Gastrocnemius medialis (tissue), 4 donors: ENCODE measurements around the gene EFCC1. TPM values are rescaled to one million over a fixed set of nuclear protein-coding genes. Genes with fewer than 3 reads are reported as not detected.

ENCODE experiments used
- ATAC-seq, 2 donors: fragments of 150-250 bp; one replicate each; pipeline ENCODE4 v1.9.1; 2016
- DNase-seq, 2 donors: peaks; one replicate each; pipeline ENCODE4 v3.0.0-alpha.2; 2019
- H3K27ac ChIP-seq, 4 donors: fragments of 200-600 bp; sonication (generic); 1 replicate in 1 of 4; 2 replicates in 3 of 4; pipeline ENCODE4 v1.5.1; 2016 to 2018; ENCODE audit warnings: mild to moderate bottlenecking in 2 of 4, moderate library complexity in 1 of 4
- H3K27me3 ChIP-seq, 3 donors: fragments of 200-600 bp; sonication (generic) in 2 of 3; 1 replicate in 1 of 3; 2 replicates in 2 of 3; pipeline versions ENCODE4 v1.5.1 to v1.6.0; 2016 to 2019; ENCODE audit warnings: mild to moderate bottlenecking in 1 of 3, moderate library complexity in 1 of 3
- H3K36me3 ChIP-seq, 2 donors: fragments of 200-600 bp; sonication (generic) in 1 of 2; one replicate each; pipeline ENCODE4 v1.5.1; 2017 to 2018
- H3K4me1 ChIP-seq, 2 donors: fragments of 200-600 bp; sonication (generic) in 1 of 2; one replicate each; pipeline ENCODE4 v1.5.1; 2016 to 2017; ENCODE audit warnings: mild to moderate bottlenecking in 2 of 2
- H3K4me3 ChIP-seq, 4 donors: fragments of 200-600 bp; sonication (generic) in 3 of 4; 1 replicate in 1 of 4; 2 replicates in 3 of 4; pipeline ENCODE4 v1.5.1; 2016 to 2019; ENCODE audit warnings: mild to moderate bottlenecking in 2 of 4
- H3K9me3 ChIP-seq, 3 donors: fragments of 200-600 bp; sonication (generic) in 2 of 3; 1 replicate in 1 of 3; 2 replicates in 2 of 3; pipeline ENCODE4 v1.5.1; 2016 to 2019
- POLR2A ChIP-seq, 2 donors: fragments of 450-650 bp; IDR thresholded peaks; one replicate each; pipeline ENCODE4 v1.6.1; 2017; ENCODE audit warnings: antibody characterized with exemption in 2 of 2, mild to moderate bottlenecking in 2 of 2, moderate library complexity in 2 of 2
- in situ Hi-C, 4 donors: fragments of 200-750 bp; cut with MboI; loops; one replicate each; pipeline versions ENCODE4 v1.15.0 to v1.8.0; 2017; ENCODE audit warnings: low sequenced_read_pairs in 4 of 4
- intact Hi-C: fragments of 100-400 bp; cut with DNase I; formaldehyde crosslinking; loops from one replicate; pipeline ENCODE4 v1.15.1; 2023; ENCODE audit warnings: low total_unique reads
- total RNA-seq, 4 donors: library from RNA; depleted of rRNA; stranded (reverse); fragments of >200 nt; gene quantifications; one replicate each; pipeline versions ENCODE4 v1.1.0 to v1.2.3, GENCODE V29; 2016
- TF ChIP-seq, protein P1 (sequence below), 5 experiments: fragments of 450-650 bp in 3 of 5; fragments of 200-600 bp in 2 of 5; sonication (generic) in 2 of 5; IDR thresholded peaks in 4 of 5; conservative IDR thresholded peaks in 1 of 5; 1 replicate in 4 of 5; 2 replicates in 1 of 5; pipeline ENCODE4 v1.5.1; 2016 to 2019; ENCODE audit warnings: antibody characterized with exemption in 5 of 5, mild to moderate bottlenecking in 3 of 5, moderate library complexity in 3 of 5

Gene EFCC1
- total RNA-seq, 4 donors from 2014 or later, result 0.26 to 1.2 (median 0.45) TPM

DNA sequence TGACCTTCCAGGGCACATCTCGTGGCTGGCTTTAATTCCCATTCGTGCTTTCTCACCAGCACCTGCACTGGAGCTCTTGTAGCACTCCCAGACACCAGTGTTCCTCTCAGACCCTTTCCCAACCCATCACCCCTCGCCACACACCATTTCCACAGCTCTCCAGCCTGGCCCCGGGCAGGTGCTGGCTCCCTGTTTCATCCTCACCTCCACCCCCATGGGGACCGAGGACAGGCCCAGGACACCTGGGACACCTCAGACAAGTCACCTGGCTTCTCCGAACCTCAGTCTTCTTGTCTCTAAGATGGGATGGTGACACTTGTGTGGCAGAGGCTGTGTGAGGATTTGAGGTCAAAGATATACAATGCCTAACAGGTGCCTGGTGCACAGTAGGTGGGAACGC lies 32.0 kb downstream of the EFCC1 start:
- DNase-seq (no peak), ATAC-seq (no peak)
- Histone ChIP-seq H3K27ac (peak overlapping the region in 1 of 4 donors; percentile 25), H3K27me3 (no peaks in the 10 kb centered on the region), H3K4me1 (no peaks in the 10 kb centered on the region), H3K9me3 (no peaks in the 10 kb centered on the region), H3K4me3 (no peak overlapping the region), H3K36me3 (no peaks in the 10 kb centered on the region)
- TF ChIP-seq POLR2A (IDR thresholded peaks at IDR 0.05), result no peak
- TF ChIP-seq, protein P1, sequence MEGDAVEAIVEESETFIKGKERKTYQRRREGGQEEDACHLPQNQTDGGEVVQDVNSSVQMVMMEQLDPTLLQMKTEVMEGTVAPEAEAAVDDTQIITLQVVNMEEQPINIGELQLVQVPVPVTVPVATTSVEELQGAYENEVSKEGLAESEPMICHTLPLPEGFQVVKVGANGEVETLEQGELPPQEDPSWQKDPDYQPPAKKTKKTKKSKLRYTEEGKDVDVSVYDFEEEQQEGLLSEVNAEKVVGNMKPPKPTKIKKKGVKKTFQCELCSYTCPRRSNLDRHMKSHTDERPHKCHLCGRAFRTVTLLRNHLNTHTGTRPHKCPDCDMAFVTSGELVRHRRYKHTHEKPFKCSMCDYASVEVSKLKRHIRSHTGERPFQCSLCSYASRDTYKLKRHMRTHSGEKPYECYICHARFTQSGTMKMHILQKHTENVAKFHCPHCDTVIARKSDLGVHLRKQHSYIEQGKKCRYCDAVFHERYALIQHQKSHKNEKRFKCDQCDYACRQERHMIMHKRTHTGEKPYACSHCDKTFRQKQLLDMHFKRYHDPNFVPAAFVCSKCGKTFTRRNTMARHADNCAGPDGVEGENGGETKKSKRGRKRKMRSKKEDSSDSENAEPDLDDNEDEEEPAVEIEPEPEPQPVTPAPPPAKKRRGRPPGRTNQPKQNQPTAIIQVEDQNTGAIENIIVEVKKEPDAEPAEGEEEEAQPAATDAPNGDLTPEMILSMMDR (IDR thresholded peaks at IDR 0.05 in 4 of 5, conservative IDR thresholded peaks at IDR 0.05 in 1 of 5), result no peak
- intact Hi-C loops, result no loop called here
- in situ Hi-C loops, result no loop called here

DNA sequence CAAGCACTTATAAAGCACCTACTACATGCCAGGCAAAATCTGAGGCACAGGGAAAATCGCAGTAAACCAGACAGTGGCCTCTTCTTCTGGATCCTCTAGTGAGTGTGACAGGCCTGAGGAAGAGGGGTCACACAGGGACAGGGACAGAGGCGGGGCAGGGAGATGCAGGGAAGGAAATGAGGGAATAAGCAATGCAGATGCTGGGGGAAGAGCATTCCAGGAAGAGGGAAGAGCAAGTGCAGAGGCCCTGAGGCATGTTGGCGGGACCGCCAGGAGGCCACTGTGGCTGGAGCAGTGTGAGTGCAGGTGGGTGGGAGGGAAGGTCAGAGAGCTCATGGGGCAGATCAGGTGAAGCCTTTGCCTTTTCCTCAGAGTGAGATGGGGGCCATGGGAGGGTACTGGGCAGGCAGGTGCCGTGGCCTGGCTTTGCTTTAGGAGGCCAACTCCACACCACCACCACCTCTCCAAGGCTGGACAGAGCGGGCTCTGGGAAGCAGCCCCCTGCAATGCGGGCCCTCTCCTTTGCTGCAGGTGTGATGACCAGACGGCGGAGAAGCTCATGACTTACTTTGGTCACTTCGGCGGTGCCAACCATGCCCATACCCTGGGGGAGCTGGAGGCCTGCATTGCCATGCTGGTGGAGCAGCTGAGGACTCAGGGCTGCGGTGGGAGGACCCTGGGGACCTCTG lies 32.7 kb downstream of the EFCC1 start:
- no peak for ATAC-seq
- H3K4me1 ChIP-seq, result no peaks in the 10 kb centered on the region
- in situ Hi-C loops, result no loop called here
- H3K27ac ChIP-seq, result no peak overlapping the region
- no peaks in the 10 kb centered on the region for H3K9me3 ChIP-seq
- intact Hi-C loops, result no loop called here
- DNase-seq, result no peak
- no peak overlapping the region for H3K4me3 ChIP-seq
- no peak for TF ChIP-seq POLR2A (IDR thresholded peaks at IDR 0.05)
- TF ChIP-seq, protein P1 (IDR thresholded peaks at IDR 0.05 in 4 of 5, conservative IDR thresholded peaks at IDR 0.05 in 1 of 5), result no peak
- H3K36me3 ChIP-seq, result no peaks in the 10 kb centered on the region
- H3K27me3 ChIP-seq, result no peaks in the 10 kb centered on the region

DNA sequence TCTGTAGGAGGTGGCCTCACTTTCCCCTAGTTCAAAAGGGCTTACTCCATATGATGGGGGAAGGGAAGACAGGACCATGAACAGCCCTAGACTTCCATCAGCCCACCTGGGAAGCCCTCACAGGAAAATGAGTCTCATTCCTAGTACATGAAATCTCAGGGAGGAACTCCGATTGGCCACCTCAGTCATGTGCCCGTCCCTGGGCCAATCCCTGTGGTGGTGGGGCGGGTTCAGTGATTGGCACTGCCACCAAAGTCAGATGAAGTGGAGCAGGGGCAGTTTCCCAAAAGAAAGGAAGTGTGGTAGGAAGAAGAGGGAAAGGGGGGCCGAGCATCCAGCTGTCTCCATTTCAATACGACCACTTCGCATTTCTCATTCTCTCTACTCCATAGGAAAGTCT lies 33.5 kb downstream of the EFCC1 start:
- Histone ChIP-seq H3K4me1 (no peaks in the 10 kb centered on the region), H3K27me3 (no peaks in the 10 kb centered on the region), H3K4me3 (no peak overlapping the region), H3K36me3 (no peaks in the 10 kb centered on the region), H3K27ac (no peak overlapping the region), H3K9me3 (no peaks in the 10 kb centered on the region)
- ATAC-seq (no peak), DNase-seq (no peak)
- in situ Hi-C loops (no loop called here), intact Hi-C loops (no loop called here)
- no peak for TF ChIP-seq POLR2A (IDR thresholded peaks at IDR 0.05)
- TF ChIP-seq, protein P1 (IDR thresholded peaks at IDR 0.05 in 4 of 5, conservative IDR thresholded peaks at IDR 0.05 in 1 of 5), result no peak

DNA sequence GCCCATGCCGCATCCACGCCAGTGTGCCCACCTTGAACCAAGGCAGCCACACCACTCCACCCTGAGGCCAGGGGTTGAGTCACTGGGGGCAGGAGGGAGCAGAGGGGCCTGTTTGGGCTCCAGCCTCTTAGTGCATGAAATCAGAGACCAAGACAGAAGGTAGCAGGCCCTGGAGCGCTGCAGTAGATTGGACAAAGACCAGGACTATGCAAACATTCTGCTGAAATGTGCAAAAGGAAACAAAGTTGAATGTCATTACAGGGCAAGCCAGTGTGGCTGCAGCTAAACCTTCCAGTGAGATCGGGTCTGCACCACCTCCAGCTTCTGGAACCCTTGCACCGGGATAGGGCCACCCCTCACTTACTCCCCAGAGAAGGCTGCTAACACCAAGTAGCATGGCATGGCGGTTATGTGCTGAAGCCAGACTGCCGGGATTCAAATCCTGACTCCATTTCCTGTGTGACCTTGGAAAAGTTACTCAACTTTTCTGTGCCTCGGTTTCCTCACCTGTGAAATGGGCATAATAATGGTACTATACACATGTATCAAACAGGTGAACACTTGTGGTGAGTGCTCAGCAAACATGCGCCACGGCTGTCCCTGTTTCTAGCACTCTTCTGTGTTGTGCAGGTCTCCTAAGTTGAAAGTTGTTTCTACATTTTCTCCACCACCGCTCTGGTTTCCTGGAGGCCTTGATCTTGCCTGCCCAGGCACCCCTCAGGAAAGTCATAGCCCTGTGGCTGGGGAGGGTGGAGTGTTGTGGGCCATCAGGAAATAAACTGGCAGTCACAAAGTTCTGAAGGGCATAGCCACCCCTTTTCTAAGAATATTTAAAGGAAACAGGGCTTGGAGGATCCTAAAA lies 34.5 kb downstream of the EFCC1 start:
- no peaks in the 10 kb centered on the region for H3K27me3 ChIP-seq
- in situ Hi-C loops, result no loop called here
- intact Hi-C loops, result no loop called here
- H3K4me3 ChIP-seq, result no peak overlapping the region
- ATAC-seq, result no peak
- H3K27ac ChIP-seq, result no peak overlapping the region
- no peaks in the 10 kb centered on the region for H3K36me3 ChIP-seq
- TF ChIP-seq, protein P1 (IDR thresholded peaks at IDR 0.05 in 4 of 5, conservative IDR thresholded peaks at IDR 0.05 in 1 of 5), result no peak
- TF ChIP-seq POLR2A (IDR thresholded peaks at IDR 0.05), result no peak
- no peak for DNase-seq
- no peaks in the 10 kb centered on the region for H3K4me1 ChIP-seq
- H3K9me3 ChIP-seq, result no peaks in the 10 kb centered on the region
